GM12878 (cell line): Measurements from ENCODE around the gene SLC23A2. TPM values are rescaled to one million over a fixed set of nuclear protein-coding genes. Genes with fewer than 3 reads are reported as not detected.

ENCODE experiments used
- ATAC-seq: fragments of 200-7000 bp; cut with Tn5 transposase; 3 replicates; pipeline ENCODE4 v1.9.1; 2020; ENCODE audit warnings: mild to moderate bottlenecking, moderate library complexity
- BruUV-seq: library from RNA; stranded (reverse); fragments of 400-500 nt; replicated peaks from 2 replicates; lab custom pipeline; 2021; lab: Mats Ljungman, UMichigan
- CTCF ChIA-PET: fragments of 300-600 bp; sonication (Branson Sonifier 250); formaldehyde crosslinking; extraction: SDS; loops from one replicate; lab custom pipeline; 2021; ENCODE audit warnings: inconsistent platforms; lab: Yijun Ruan, JAX
- POLR2A ChIA-PET: fragments of 350-600 bp; formaldehyde crosslinking; extraction: SDS; loops from one replicate; lab custom pipeline; 2021; ENCODE audit warnings: inconsistent platforms; lab: Charles Lee
- RAD21 ChIA-PET: fragments of 300-600 bp; sonication (Branson Sonifier 250); formaldehyde crosslinking; loops from one replicate; lab custom pipeline; 2023; ENCODE audit warnings: antibody characterized with exemption; ENCODE audit not compliant: unreplicated experiment; lab: Charles Lee
- SMC1A ChIA-PET: fragments of 300-600 bp; sonication (Branson Sonifier 250); formaldehyde crosslinking; loops from one replicate; lab custom pipeline; 2023; ENCODE audit not compliant: unreplicated experiment, uncharacterized antibody; lab: Charles Lee
- DNase-seq: peaks from one replicate; pipeline ENCODE4 v3.0.0-alpha.2; 2011; ENCODE audit warnings: low read depth, low spot score
- FAIRE-seq: peaks from 3 replicates; lab custom pipeline; 2011; peaks lifted over from hg19 to GRCh38; lab: Jason Lieb, UNC
- H2AFZ ChIP-seq: 2 replicates; pipeline ENCODE4 v1.6.0; 2011; ENCODE audit warnings: low read depth, low read length, control low read depth; ENCODE audit not compliant: control insufficient read depth
- H3K27ac ChIP-seq: 2 replicates; pipeline ENCODE4 v1.5.1; 2011; ENCODE audit warnings: control low read depth; ENCODE audit not compliant: control insufficient read depth, insufficient read depth
- H3K27me3 ChIP-seq, 2 experiments: replicated peaks in 1 of 2; 2 replicates each; pipeline versions ENCODE4 v1.6.0 to v1.6.1; 2011; ENCODE audit warnings: low read length in 1 of 2; ENCODE audit not compliant: control insufficient read depth in 2 of 2, insufficient read depth in 2 of 2
- H3K36me3 ChIP-seq, 2 experiments: 2 replicates each; pipeline ENCODE4 v1.5.1; 2011; ENCODE audit warnings: low read length in 1 of 2; ENCODE audit not compliant: control insufficient read depth in 2 of 2, insufficient read depth in 2 of 2
- H3K4me1 ChIP-seq: 2 replicates; pipeline ENCODE4 v1.6.1; 2011; ENCODE audit warnings: mild to moderate bottlenecking, low read length, moderate library complexity, mixed read lengths; ENCODE audit not compliant: control insufficient read depth, insufficient read depth
- H3K4me2 ChIP-seq: 2 replicates; pipeline ENCODE4 v1.6.0; 2011; ENCODE audit warnings: control low read depth; ENCODE audit not compliant: control insufficient read depth, insufficient read depth
- H3K4me3 ChIP-seq: fragments of 200-600 bp; sonication (generic); 2 replicates; pipeline ENCODE4 v1.5.1; 2016
- H3K79me2 ChIP-seq: 2 replicates; pipeline ENCODE4 v1.6.0; 2011; ENCODE audit warnings: low read length; ENCODE audit not compliant: control insufficient read depth, insufficient read depth
- H3K9ac ChIP-seq: 2 replicates; pipeline ENCODE4 v1.8.0; 2011; ENCODE audit warnings: low read length, control low read depth, mixed read lengths; ENCODE audit not compliant: control insufficient read depth, insufficient read depth
- H3K9me3 ChIP-seq: replicated peaks from 3 replicates; pipeline ENCODE4 v1.5.1; 2011; ENCODE audit warnings: mild to moderate bottlenecking, low read length; ENCODE audit not compliant: control insufficient read depth, insufficient read depth
- H4K20me1 ChIP-seq: 2 replicates; pipeline ENCODE4 v1.6.0; 2011; ENCODE audit not compliant: control insufficient read depth, insufficient read depth
- E2F4 ChIP-seq: IDR thresholded peaks from 2 replicates; pipeline ENCODE4 v1.6.1; 2012; ENCODE audit warnings: low read depth, low read length, improper control_type of control experiment
- HSF1 ChIP-seq: fragments of 150-350 bp; IDR thresholded peaks from 2 replicates; pipeline ENCODE4 v1.6.1; 2014; ENCODE audit warnings: mild to moderate bottlenecking, low read depth, low read length
- IRF3 ChIP-seq: fragments of 450-650 bp; IDR thresholded peaks from 2 replicates; pipeline ENCODE4 v1.6.1; 2014; ENCODE audit warnings: mild to moderate bottlenecking
- IRF4 ChIP-seq: IDR thresholded peaks from 2 replicates; pipeline ENCODE4 v1.6.1; 2011; ENCODE audit warnings: low read depth, low read length
- LARP7 ChIP-seq: fragments of 450-650 bp; IDR thresholded peaks from 2 replicates; pipeline ENCODE4 v1.6.1; 2017; ENCODE audit warnings: mild to moderate bottlenecking
- NBN ChIP-seq: fragments of 450-650 bp; IDR thresholded peaks from 2 replicates; pipeline ENCODE4 v1.6.1; 2016
- NRF1 ChIP-seq: conservative IDR thresholded peaks from 2 replicates; pipeline ENCODE4 v1.6.1; 2011; ENCODE audit warnings: mild to moderate bottlenecking, low read depth, low read length, improper control_type of control experiment
- RBBP5 ChIP-seq: fragments of 200-600 bp; sonication (generic); conservative IDR thresholded peaks from 2 replicates; pipeline ENCODE4 v1.6.1; 2016
- RUNX3 ChIP-seq: IDR thresholded peaks from 2 replicates; pipeline ENCODE4 v1.6.1; 2012; ENCODE audit warnings: low read length, inconsistent platforms
- SRF ChIP-seq, 2 experiments: IDR thresholded peaks; 2 replicates each; pipeline ENCODE4 v1.6.1; 2011; ENCODE audit warnings: low read depth in 2 of 2, low read length in 2 of 2, mild to moderate bottlenecking in 1 of 2, moderate library complexity in 1 of 2
- TCF7 ChIP-seq: IDR thresholded peaks from 2 replicates; pipeline ENCODE4 v1.6.1; 2014; ENCODE audit warnings: antibody characterized with exemption, borderline replicate concordance
- YY1 ChIP-seq: IDR thresholded peaks from 2 replicates; pipeline ENCODE4 v1.6.1; 2011; ENCODE audit warnings: low read depth, mild to moderate bottlenecking, low read length
- ZBED1 ChIP-seq: IDR thresholded peaks from 2 replicates; pipeline ENCODE4 v1.6.1; 2016; ENCODE audit warnings: borderline replicate concordance
- ZZZ3 ChIP-seq: IDR thresholded peaks from 2 replicates; pipeline ENCODE4 v1.6.1; 2011; ENCODE audit warnings: low read depth; ENCODE audit not compliant: control insufficient read depth, insufficient read length
- WGBS: methylation state at CpG from one replicate; pipeline ENCODE4 v1.1.6; 2016; ENCODE audit warnings: low lambda C conversion rate; ENCODE audit not compliant: insufficient replicate concordance, insufficient coverage; ENCODE audit errors: missing lambda C conversion rate; 5-methylcytosine and 5-hydroxymethylcytosine counted together
- in situ Hi-C: fragments of 300-500 bp; cut with MboI; formaldehyde crosslinking; loops from 9 replicates; pipeline ENCODE4 v1.14.3; 2018; ENCODE audit warnings: mixed read lengths
- intact Hi-C: fragments of 100-400 bp; cut with micrococcal nuclease; formaldehyde crosslinking; loops from one replicate; pipeline ENCODE4 v1.14.2; 2022; ENCODE audit not compliant: unreplicated experiment
- polyA plus RNA-seq, 11 experiments: library from polyadenylated mRNA; depleted of rRNA in 4 of 11; unstranded in 6 of 11; stranded (reverse) in 5 of 11; fragments of >200 nt; fragmentation: Nextera tagmentation in 4 of 11; fragmentation: Illumina TruSeq in 1 of 11; extraction: Ambion mirVana in 4 of 11; extraction: Trizol in 1 of 11; gene quantifications; 1 replicate in 1 of 11; 2 replicates in 10 of 11; pipeline versions ENCODE4 v1.2.1 to v1.2.3, GENCODE V29; 2011 to 2016; ENCODE audit warnings: inconsistent platforms in 2 of 11, missing spikeins in 2 of 11, low read depth in 1 of 11
- total RNA-seq, 4 experiments: library from RNA; depleted of rRNA in 3 of 4; stranded (reverse); fragments of >200 nt in 3 of 4; fragmentation: Illumina TruSeq in 1 of 4; extraction: Trizol in 1 of 4; gene quantifications; 2 replicates each; pipeline versions ENCODE4 v1.2.1 to v1.2.3, GENCODE V29; 2013 to 2021
- TF ChIP-seq, protein P1 (sequence below): fragments of 450-650 bp; formaldehyde crosslinking; IDR thresholded peaks from 2 replicates; pipeline ENCODE4 v1.4.0; 2022; ENCODE audit warnings: mild to moderate bottlenecking, moderate library complexity
- TF ChIP-seq, protein P2 (sequence below): IDR thresholded peaks from 2 replicates; pipeline ENCODE4 v1.6.1; 2012; ENCODE audit warnings: low read depth, low read length, improper control_type of control experiment

Gene SLC23A2
- total and polyA plus RNA-seq, 10 of the 15 experiments (the other 5 are each of a cell fraction or from before 2014, with no cell fraction given) = 4.4 to 56.1 (median 35.5) TPM

- Histone ChIP-seq H3K9me3 (no peaks in the 10 kb centered on the region), H3K27ac (no peak overlapping the region), H4K20me1 (no peaks in the 10 kb centered on the region), H3K9ac (no peak overlapping the region), H3K4me3 (no peak overlapping the region), H3K36me3 (peaks cover 0 to 5% of the 10 kb centered on the region in 2 experiments; a peak in 3 of 4 replicates), H3K4me1 (peaks cover 4% of the 10 kb centered on the region), H3K27me3 (no peaks in the 10 kb centered on the region), H3K4me2 (no peak overlapping the region), H2AFZ (no peak overlapping the region), H3K79me2 (no peaks in the 10 kb centered on the region)
- in situ Hi-C loops = no loop called here
- TF ChIP-seq, protein P1, sequence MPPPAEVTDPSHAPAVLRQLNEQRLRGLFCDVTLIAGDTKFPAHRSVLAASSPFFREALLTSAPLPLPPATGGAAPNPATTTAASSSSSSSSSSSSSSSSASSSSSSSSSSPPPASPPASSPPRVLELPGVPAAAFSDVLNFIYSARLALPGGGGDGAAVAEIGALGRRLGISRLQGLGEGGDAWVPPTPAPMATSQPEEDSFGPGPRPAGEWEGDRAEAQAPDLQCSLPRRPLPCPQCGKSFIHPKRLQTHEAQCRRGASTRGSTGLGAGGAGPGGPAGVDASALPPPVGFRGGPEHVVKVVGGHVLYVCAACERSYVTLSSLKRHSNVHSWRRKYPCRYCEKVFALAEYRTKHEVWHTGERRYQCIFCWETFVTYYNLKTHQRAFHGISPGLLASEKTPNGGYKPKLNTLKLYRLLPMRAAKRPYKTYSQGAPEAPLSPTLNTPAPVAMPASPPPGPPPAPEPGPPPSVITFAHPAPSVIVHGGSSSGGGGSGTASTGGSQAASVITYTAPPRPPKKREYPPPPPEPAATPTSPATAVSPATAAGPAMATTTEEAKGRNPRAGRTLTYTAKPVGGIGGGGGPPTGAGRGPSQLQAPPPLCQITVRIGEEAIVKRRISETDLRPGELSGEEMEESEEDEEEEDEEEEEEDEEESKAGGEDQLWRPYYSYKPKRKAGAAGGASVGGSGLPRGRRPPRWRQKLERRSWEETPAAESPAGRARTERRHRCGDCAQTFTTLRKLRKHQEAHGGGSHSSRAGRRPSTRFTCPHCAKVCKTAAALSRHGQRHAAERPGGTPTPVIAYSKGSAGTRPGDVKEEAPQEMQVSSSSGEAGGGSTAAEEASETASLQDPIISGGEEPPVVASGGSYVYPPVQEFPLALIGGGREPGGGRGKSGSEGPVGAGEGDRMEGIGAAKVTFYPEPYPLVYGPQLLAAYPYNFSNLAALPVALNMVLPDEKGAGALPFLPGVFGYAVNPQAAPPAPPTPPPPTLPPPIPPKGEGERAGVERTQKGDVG (CRISPR knock-in tag) = no peak
- TF ChIP-seq NRF1 (no peak), ZZZ3 (no peak), SRF (IDR thresholded peaks at IDR 0.05; ENCODE audit: low read depth in 2 of 2, low read length in 2 of 2) (no peak), HSF1 (no peak), RBBP5 (no peak), NBN (no peak), TCF7 (no peak), ZBED1 (no peak), RUNX3 (no peak), YY1 (no peak), IRF4 (no peak), LARP7 (no peak), E2F4 (no peak), IRF3 (no peak)
- TF ChIP-seq, protein P2, sequence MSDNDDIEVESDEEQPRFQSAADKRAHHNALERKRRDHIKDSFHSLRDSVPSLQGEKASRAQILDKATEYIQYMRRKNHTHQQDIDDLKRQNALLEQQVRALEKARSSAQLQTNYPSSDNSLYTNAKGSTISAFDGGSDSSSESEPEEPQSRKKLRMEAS = no peak
- no peak for DNase-seq
- RAD21 ChIA-PET = no interaction called here
- no peak for ATAC-seq
- POLR2A ChIA-PET = interaction anchor here (0.5 kb wide), 1 partner anchor 92 kb away, joined by 5 read pairs; no protein-coding TSS in a partner anchor
- 71% methylated on average over 5 of the region's 5 CpGs for WGBS
- CTCF ChIA-PET = interaction anchor here (0.5 to 1.1 kb wide), 3 partner anchors 11 to 253 kb away, joined by 3 read pairs; no protein-coding TSS in a partner anchor
- no peak for FAIRE-seq
- no TSS peak for BruUV-seq
- intact Hi-C loops = no loop called here
- SMC1A ChIA-PET = interaction anchor here (0.8 to 0.9 kb wide), 3 partner anchors 24 to 75 kb away, joined by 3 to 5 read pairs (median 3); no protein-coding TSS in a partner anchor
Measured at GRCh38 chr20:4880051-4880450, 121.3 kb downstream of the SLC23A2 start.
